ENCODE measurements around the gene TANC1. TPM values are rescaled to one million over a fixed set of nuclear protein-coding genes. Genes with fewer than 3 reads are reported as not detected.

Gene TANC1
- total RNA-seq, 2 experiments from 2014 or later, result 0.70 to 0.92 TPM

- CTCF ChIA-PET, result interaction anchor here (1.0 to 1.2 kb wide), 2 partner anchors 12 to 31 kb away, joined by 3 read pairs; no protein-coding TSS in a partner anchor
- no peaks in the 10 kb centered on the region for H3K36me3 Mint-ChIP-seq (ENCODE audit: low read depth)
- DNase-seq (no peak), ATAC-seq (no peak)
- H3K27me3 Mint-ChIP-seq, result no peaks in the 10 kb centered on the region
- intact Hi-C loops (cut with micrococcal nuclease), result no loop called here
- no peak for TF ChIP-seq CTCF (IDR thresholded peaks at IDR 0.05)
- H3K27ac Mint-ChIP-seq, result no peak overlapping the region
- no peak overlapping the region for H3K4me3 Mint-ChIP-seq
- POLR2A ChIA-PET, result interaction anchor here (1.3 kb wide), 1 partner anchor 9 kb away, joined by 3 read pairs; no protein-coding TSS in a partner anchor
- H3K4me1 Mint-ChIP-seq (ENCODE audit: low read depth), result peaks cover 4% of the 10 kb centered on the region
- H3K9me3 Mint-ChIP-seq, result peaks cover 2% of the 10 kb centered on the region
Observed at GRCh38 chr2:159164457-159164911, 196.0 kb downstream of the TANC1 start.

GRCh38 chr2:159165048-159165447 is 196.6 kb downstream of the TANC1 start:
- DNase-seq (no peak), ATAC-seq (no peak)
- ChIA-PET CTCF (interaction anchor here (1.2 kb wide), 2 partner anchors 31 to 46 kb away, joined by 3 read pairs; no protein-coding TSS in a partner anchor), POLR2A (interaction anchor here (1.3 kb wide), 1 partner anchor 10 kb away, joined by 3 read pairs; no protein-coding TSS in a partner anchor)
- H3K36me3 Mint-ChIP-seq (ENCODE audit: low read depth), result no peaks in the 10 kb centered on the region
- no peaks in the 10 kb centered on the region for H3K27me3 Mint-ChIP-seq
- intact Hi-C loops (cut with micrococcal nuclease), result no loop called here
- H3K9me3 Mint-ChIP-seq, result peaks cover 2% of the 10 kb centered on the region
- TF ChIP-seq CTCF (IDR thresholded peaks at IDR 0.05), result no peak
- no peak overlapping the region for H3K4me3 Mint-ChIP-seq
- H3K27ac Mint-ChIP-seq, result no peak overlapping the region
- peaks cover 4% of the 10 kb centered on the region for H3K4me1 Mint-ChIP-seq (ENCODE audit: low read depth)

GRCh38 chr2:159168707-159169106 is 200.3 kb downstream of the TANC1 start:
- no peak overlapping the region for H3K27ac Mint-ChIP-seq
- H3K4me1 Mint-ChIP-seq (ENCODE audit: low read depth), result no peaks in the 10 kb centered on the region
- ATAC-seq (no peak), DNase-seq (no peak)
- TF ChIP-seq CTCF (IDR thresholded peaks at IDR 0.05), result no peak
- POLR2A ChIA-PET, result no interaction called here
- H3K27me3 Mint-ChIP-seq, result no peaks in the 10 kb centered on the region
- H3K9me3 Mint-ChIP-seq, result peaks cover 2% of the 10 kb centered on the region
- intact Hi-C loops (cut with micrococcal nuclease), result no loop called here
- CTCF ChIA-PET, result no interaction called here
- no peak overlapping the region for H3K4me3 Mint-ChIP-seq
- H3K36me3 Mint-ChIP-seq (ENCODE audit: low read depth), result no peaks in the 10 kb centered on the region

DNA sequence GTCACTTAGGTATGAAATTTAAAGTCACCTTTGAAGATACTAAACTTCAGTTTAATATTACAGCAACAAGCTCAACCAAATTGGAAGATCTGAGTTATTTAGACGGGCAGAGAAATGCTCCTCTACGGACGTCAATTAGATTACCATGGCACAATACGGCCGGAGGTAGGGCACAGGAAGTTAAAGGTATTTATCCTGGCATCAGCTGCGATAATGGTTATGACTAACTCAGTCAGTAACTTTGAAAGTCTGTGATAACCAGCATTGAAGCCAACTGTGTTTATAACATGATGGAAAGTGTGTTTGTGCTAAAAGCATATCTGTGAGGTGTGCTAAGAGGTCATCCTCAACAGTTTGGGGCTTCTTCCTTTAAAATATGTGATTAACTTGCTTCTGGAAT is 200.7 kb downstream of the TANC1 start:
- ATAC-seq (no peak), DNase-seq (no peak)

More for the DNA sequence above, 200.7 kb downstream of the TANC1 start:
- Mint-ChIP-seq H3K27me3 (no peaks in the 10 kb centered on the region), H3K4me1 (ENCODE audit: low read depth) (no peaks in the 10 kb centered on the region), H3K27ac (no peak overlapping the region), H3K9me3 (peaks cover 2% of the 10 kb centered on the region), H3K36me3 (ENCODE audit: low read depth) (no peaks in the 10 kb centered on the region), H3K4me3 (no peak overlapping the region)
- intact Hi-C loops (cut with micrococcal nuclease), result no loop called here
- POLR2A ChIA-PET, result no interaction called here
- CTCF ChIA-PET, result no interaction called here
- no peak for TF ChIP-seq CTCF (IDR thresholded peaks at IDR 0.05)
